HepG2 (cell line): ENCODE data around the gene ROM1. TPM values are rescaled to one million over a fixed set of nuclear protein-coding genes. Genes with fewer than 3 reads are reported as not detected.

Experiments used
- ATAC-seq: fragments of 200-7000 bp; cut with Tn5 transposase; 3 replicates; pipeline ENCODE4 v1.9.1; 2020; ENCODE audit warnings: mild to moderate bottlenecking, moderate library complexity
- BruUV-seq: library from RNA; stranded (reverse); fragments of 400-500 nt; replicated peaks from 2 replicates; lab custom pipeline; 2021; lab: Mats Ljungman, UMichigan
- CTCF ChIA-PET: fragments of 300-600 bp; formaldehyde crosslinking; extraction: SDS; loops from one replicate; lab custom pipeline; 2021; ENCODE audit warnings: low total read pairs, inconsistent platforms, low intra/inter-chr PET ratio; lab: Yijun Ruan, JAX
- POLR2A ChIA-PET: fragments of 350-600 bp; sonication (Branson Sonifier 250); formaldehyde crosslinking; loops from one replicate; lab custom pipeline; 2020; ENCODE audit warnings: antibody characterized with exemption, inconsistent platforms; lab: Yijun Ruan, JAX
- DNase-seq: peaks from one replicate; pipeline ENCODE4 v3.0.0-alpha.2; 2015; ENCODE audit warnings: low spot score
- FAIRE-seq: peaks from 3 replicates; lab custom pipeline; 2011; peaks lifted over from hg19 to GRCh38; lab: Jason Lieb, UNC
- H2AFZ ChIP-seq: one replicate; pipeline ENCODE4 v1.6.1; 2011; ENCODE audit warnings: low read length, inconsistent platforms
- H3K27ac ChIP-seq: fragments of 300-600 bp; 3 replicates; pipeline ENCODE4 v1.8.0; 2011; ENCODE audit warnings: mixed run types, mild to moderate bottlenecking, mixed read lengths, low read length, inconsistent platforms; ENCODE audit not compliant: insufficient read depth; ENCODE audit errors: extremely low read length
- H3K27me3 ChIP-seq, 2 experiments: fragments of 200-600 bp in 1 of 2; 2 replicates in 1 of 2; 3 replicates in 1 of 2; pipeline versions ENCODE4 v1.6.0 to v1.8.0; 2011; ENCODE audit warnings: low read length in 2 of 2, mild to moderate bottlenecking in 2 of 2, moderate library complexity in 2 of 2, inconsistent platforms in 1 of 2; ENCODE audit not compliant: insufficient read depth in 2 of 2, control insufficient read depth in 1 of 2
- H3K36me3 ChIP-seq, 2 experiments: fragments of 200-600 bp in 1 of 2; replicated peaks in 1 of 2; 2 replicates in 1 of 2; 3 replicates in 1 of 2; pipeline versions ENCODE4 v1.5.1 to v1.8.0; 2011; ENCODE audit warnings: low read length in 2 of 2, inconsistent platforms in 1 of 2; ENCODE audit not compliant: insufficient read depth in 2 of 2, control insufficient read depth in 1 of 2
- H3K4me1 ChIP-seq: 2 replicates; pipeline ENCODE4 v1.5.1; 2012; ENCODE audit warnings: low read length, inconsistent platforms; ENCODE audit not compliant: insufficient read depth
- H3K4me2 ChIP-seq: 2 replicates; pipeline ENCODE4 v1.6.0; 2011; ENCODE audit warnings: low read depth, low read length, inconsistent platforms
- H3K4me3 ChIP-seq, 3 experiments: fragments of 200-600 bp in 1 of 3; sonication (generic), shearing (Covaris generic) in 1 of 3; replicated peaks in 1 of 3; 2 replicates each; pipeline ENCODE4 v1.5.1; 2011 to 2016; ENCODE audit warnings: low read length in 3 of 3, inconsistent platforms in 2 of 3, low read depth in 2 of 3, mild to moderate bottlenecking in 2 of 3, control low read depth in 1 of 3, mixed read lengths in 1 of 3; ENCODE audit not compliant: insufficient read depth in 1 of 3
- H3K79me2 ChIP-seq: one replicate; pipeline ENCODE4 v1.6.1; 2011; ENCODE audit warnings: low read length, inconsistent platforms; ENCODE audit not compliant: insufficient read depth
- H3K9ac ChIP-seq: 2 replicates; pipeline ENCODE4 v1.6.0; 2011; ENCODE audit warnings: mild to moderate bottlenecking, low read depth, low read length, inconsistent platforms; ENCODE audit not compliant: insufficient read depth
- H3K9me3 ChIP-seq: 2 replicates; pipeline ENCODE4 v1.5.1; 2012; ENCODE audit warnings: mild to moderate bottlenecking, low read length
- H4K20me1 ChIP-seq: 2 replicates; pipeline ENCODE4 v1.6.0; 2011; ENCODE audit warnings: inconsistent platforms, mild to moderate bottlenecking, low read length, moderate library complexity; ENCODE audit not compliant: insufficient read depth
- HES4 ChIP-seq: sonication (generic); formaldehyde crosslinking; IDR thresholded peaks from 2 replicates; pipeline ENCODE4 v1.9.0; 2021; ENCODE audit warnings: mild to moderate bottlenecking, missing genetic modification reagents, borderline replicate concordance
- HNRNPL ChIP-seq: fragments of 200-400 bp; formaldehyde crosslinking; IDR thresholded peaks from 2 replicates; pipeline ENCODE4 v1.6.1; 2017; ENCODE audit warnings: mild to moderate bottlenecking, low read depth, low read length
- JUN ChIP-seq: sonication (generic); formaldehyde crosslinking; IDR thresholded peaks from 2 replicates; pipeline ENCODE4 v1.4.0; 2020; ENCODE audit warnings: mild to moderate bottlenecking, missing genetic modification reagents
- SETDB1 ChIP-seq: sonication (generic); formaldehyde crosslinking; IDR thresholded peaks from 2 replicates; pipeline ENCODE4 v1.5.1; 2020; ENCODE audit warnings: missing genetic modification reagents, mild to moderate bottlenecking, borderline replicate concordance
- TCF7L2 ChIP-seq: IDR thresholded peaks from 2 replicates; pipeline ENCODE4 v1.6.1; 2011; ENCODE audit warnings: mild to moderate bottlenecking, low read depth, low read length, moderate library complexity
- ZBTB8A ChIP-seq: sonication (generic); formaldehyde crosslinking; IDR thresholded peaks from 2 replicates; pipeline ENCODE4 v1.4.0; 2020; ENCODE audit warnings: mild to moderate bottlenecking, low read depth, missing genetic modification reagents, borderline replicate concordance
- ZNF207 ChIP-seq: fragments of 450-650 bp; IDR thresholded peaks from 2 replicates; pipeline ENCODE4 v1.6.1; 2016; ENCODE audit warnings: antibody characterized with exemption, borderline replicate concordance
- ZNF235 ChIP-seq: sonication (generic); formaldehyde crosslinking; IDR thresholded peaks from 2 replicates; pipeline ENCODE4 v1.8.1; 2023; ENCODE audit warnings: mild to moderate bottlenecking, missing genetic modification reagents, borderline replicate concordance
- ZNF546 ChIP-seq: sonication (generic); formaldehyde crosslinking; conservative IDR thresholded peaks from 2 replicates; pipeline ENCODE4 v1.8.1; 2023; ENCODE audit warnings: mild to moderate bottlenecking, missing genetic modification reagents
- ZNF616 ChIP-seq: sonication (generic); formaldehyde crosslinking; IDR thresholded peaks from 2 replicates; pipeline ENCODE4 v1.5.0; 2020; ENCODE audit warnings: low read depth, mild to moderate bottlenecking, missing genetic modification reagents
- ZNF703 ChIP-seq: sonication (generic); formaldehyde crosslinking; IDR thresholded peaks from 2 replicates; pipeline ENCODE4 v1.5.1; 2020; ENCODE audit warnings: missing genetic modification reagents, mild to moderate bottlenecking, moderate library complexity, borderline replicate concordance
- ZNF746 ChIP-seq: sonication (generic); formaldehyde crosslinking; IDR thresholded peaks from 2 replicates; pipeline ENCODE4 v1.8.0; 2022; ENCODE audit warnings: mild to moderate bottlenecking, missing genetic modification reagents
- WGBS: methylation state at CpG from one replicate; pipeline ENCODE4 v1.1.6; 2017; ENCODE audit warnings: low lambda C conversion rate; 5-methylcytosine and 5-hydroxymethylcytosine counted together
- in situ Hi-C: cut with HindIII; loops from 2 replicates; pipeline ENCODE4 v1.10.0; 2017; ENCODE audit warnings: low pct_unique_long_range_greater_than_20kb; ENCODE audit not compliant: extremely low pct_ligation_motif_present
- intact Hi-C: fragments of 100-400 bp; cut with micrococcal nuclease; formaldehyde crosslinking; loops from one replicate; pipeline ENCODE4 v1.10.0; 2022; ENCODE audit not compliant: unreplicated experiment
- polyA plus RNA-seq, 8 experiments: library from polyadenylated mRNA; depleted of rRNA in 3 of 8; stranded (reverse) in 7 of 8; unstranded in 1 of 8; fragments of >200 nt; fragmentation: Illumina TruSeq in 4 of 8; extraction: Trizol in 4 of 8; gene quantifications; 2 replicates each; pipeline versions ENCODE4 v1.2.1 to v1.2.3, GENCODE V29; 2011 to 2016; ENCODE audit warnings: low read depth in 4 of 8, missing spikeins in 1 of 8, mixed read lengths in 1 of 8; ENCODE audit not compliant: insufficient read depth in 1 of 8
- total RNA-seq, 5 experiments: library from RNA; depleted of rRNA; stranded (reverse); fragments of >200 nt; fragmentation: Illumina TruSeq; extraction: Trizol; gene quantifications; 2 replicates each; pipeline ENCODE4 v1.2.3, GENCODE V29; 2016; ENCODE audit warnings: low read depth in 1 of 5
- TF ChIP-seq, protein P1 (sequence below): sonication (generic); formaldehyde crosslinking; IDR thresholded peaks from 2 replicates; pipeline ENCODE4 v1.4.0; 2020; ENCODE audit warnings: missing genetic modification reagents
- TF ChIP-seq, protein P2 (sequence below): sonication (generic); formaldehyde crosslinking; IDR thresholded peaks from 2 replicates; pipeline ENCODE4 v1.4.0; 2020; ENCODE audit warnings: low read depth, mild to moderate bottlenecking, missing genetic modification reagents
- TF ChIP-seq, protein P3 (sequence below): sonication (generic); formaldehyde crosslinking; conservative IDR thresholded peaks from 2 replicates; pipeline ENCODE4 v1.4.0; 2020; ENCODE audit warnings: missing genetic modification reagents
- TF ChIP-seq, protein P4 (sequence below): sonication (generic); formaldehyde crosslinking; IDR thresholded peaks from 2 replicates; pipeline ENCODE4 v1.5.1; 2020; ENCODE audit warnings: mild to moderate bottlenecking, missing genetic modification reagents, borderline replicate concordance

ROM1 gene
- total and polyA plus RNA-seq, 2 of the 13 experiments (the other 11 are each of a cell fraction or from before 2014, with no cell fraction given) = 1.2 to 2.4 TPM

DNA sequence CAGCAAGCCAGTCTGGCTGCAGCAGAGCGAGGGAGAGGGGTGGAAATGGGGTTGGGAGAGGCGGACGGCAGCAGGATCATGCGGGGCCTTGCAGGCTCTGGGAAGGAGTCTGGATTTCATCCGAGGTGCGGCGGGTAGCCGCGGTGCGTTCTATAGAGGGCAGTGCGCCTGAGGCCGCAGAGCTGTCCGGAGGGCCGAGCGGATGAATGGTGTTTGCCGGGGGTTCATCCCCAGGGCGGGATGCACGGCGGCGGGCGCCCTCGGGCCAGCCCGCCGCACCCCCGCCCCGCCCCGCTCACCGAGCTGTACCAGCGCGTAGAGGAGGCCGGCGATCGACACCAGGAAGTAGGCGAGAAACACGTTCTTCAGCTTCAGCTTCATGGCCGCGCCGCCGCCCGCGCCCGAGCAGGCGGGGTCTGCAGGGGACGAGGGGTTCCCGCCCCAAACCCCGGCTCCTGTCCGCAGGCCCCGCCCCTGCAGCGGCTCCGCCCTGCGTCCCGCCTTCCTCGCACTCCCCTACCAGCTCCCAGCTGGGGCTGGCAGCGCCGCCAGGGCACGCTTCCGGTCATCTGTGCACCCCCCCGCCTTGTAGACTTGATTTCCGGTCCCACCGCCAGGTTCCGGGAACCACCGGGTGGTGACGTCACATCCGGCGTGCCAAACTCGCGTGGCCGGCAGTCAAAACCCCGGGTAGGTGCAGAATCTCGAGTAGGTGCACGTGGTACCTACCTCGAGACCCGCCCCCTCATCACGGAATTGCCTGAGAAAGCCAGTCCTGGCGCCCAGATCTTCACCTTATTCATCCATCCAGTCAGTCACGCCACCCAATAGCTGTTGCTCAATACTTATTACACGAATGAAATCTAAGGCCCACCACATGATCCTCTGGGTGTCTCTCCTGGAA, 8.8 kb downstream of the ROM1 start, which contains the start of gene B3GAT3:
TSS of gene B3GAT3 (minus strand) at position 420 of the 904 bp plus-strand sequence. CDS start at position 381, 39 bp downstream.
- H2AFZ ChIP-seq = no peak within 1 kb of the TSS
- FAIRE-seq (peak; percentile 89), ATAC-seq (peak; percentile 95), DNase-seq (peak; percentile 95)
- H3K27ac ChIP-seq = peak within 1 kb of the TSS; percentile 72
- H3K79me2 ChIP-seq = peaks cover 4% of the 10 kb centered on the region
- H4K20me1 ChIP-seq = no peaks in the 10 kb centered on the region
- peak within 1 kb of the TSS; percentile 74 to 90 (median 81) for H3K4me3 ChIP-seq
- intact Hi-C loops = no loop called here
- peak within 1 kb of the TSS; percentile 93 for H3K4me2 ChIP-seq
- no peaks in the 10 kb centered on the region; a peak in 1 of 5 replicates for H3K27me3 ChIP-seq
- CTCF ChIA-PET = interaction anchor here (1.9 kb wide), 1 partner anchor 9 kb away, joined by 6 read pairs; the partner anchor contains the start of genes EML3 and ROM1
- no TSS peak for BruUV-seq
- POLR2A ChIA-PET = interaction anchor here (0.7 to 4.5 kb wide), 28 partner anchors 10 to 234 kb away, joined by 3 to 80 read pairs (median 6); partner anchors contain the start of genes C11orf98, CSKMT, EEF1G and EML3
- WGBS = 7% methylated on average over 18 of the region's 77 CpGs
- peak within 1 kb of the TSS; percentile 83 for H3K9ac ChIP-seq
- peaks cover 11 to 19% of the 10 kb centered on the region in 2 experiments for H3K36me3 ChIP-seq
- in situ Hi-C loops = no loop called here
- peaks cover 21% of the 10 kb centered on the region for H3K4me1 ChIP-seq
- H3K9me3 ChIP-seq = no peaks in the 10 kb centered on the region
- TF ChIP-seq, protein P1, sequence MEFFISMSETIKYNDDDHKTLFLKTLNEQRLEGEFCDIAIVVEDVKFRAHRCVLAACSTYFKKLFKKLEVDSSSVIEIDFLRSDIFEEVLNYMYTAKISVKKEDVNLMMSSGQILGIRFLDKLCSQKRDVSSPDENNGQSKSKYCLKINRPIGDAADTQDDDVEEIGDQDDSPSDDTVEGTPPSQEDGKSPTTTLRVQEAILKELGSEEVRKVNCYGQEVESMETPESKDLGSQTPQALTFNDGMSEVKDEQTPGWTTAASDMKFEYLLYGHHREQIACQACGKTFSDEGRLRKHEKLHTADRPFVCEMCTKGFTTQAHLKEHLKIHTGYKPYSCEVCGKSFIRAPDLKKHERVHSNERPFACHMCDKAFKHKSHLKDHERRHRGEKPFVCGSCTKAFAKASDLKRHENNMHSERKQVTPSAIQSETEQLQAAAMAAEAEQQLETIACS (CRISPR knock-in tag) = 0 out of 2 replicates have a peak, but pooled peaks have one; percentile 38
- no peak for TF ChIP-seq ZBTB8A (CRISPR knock-in tag)
- no peak for TF ChIP-seq ZNF746
- TF ChIP-seq ZNF616 (CRISPR knock-in tag) = peak; percentile 28; the same call in 1 of the 2 replicates
- no peak; the same call in 1 of the 2 replicates for TF ChIP-seq HES4 (CRISPR knock-in tag)
- TF ChIP-seq, protein P2, sequence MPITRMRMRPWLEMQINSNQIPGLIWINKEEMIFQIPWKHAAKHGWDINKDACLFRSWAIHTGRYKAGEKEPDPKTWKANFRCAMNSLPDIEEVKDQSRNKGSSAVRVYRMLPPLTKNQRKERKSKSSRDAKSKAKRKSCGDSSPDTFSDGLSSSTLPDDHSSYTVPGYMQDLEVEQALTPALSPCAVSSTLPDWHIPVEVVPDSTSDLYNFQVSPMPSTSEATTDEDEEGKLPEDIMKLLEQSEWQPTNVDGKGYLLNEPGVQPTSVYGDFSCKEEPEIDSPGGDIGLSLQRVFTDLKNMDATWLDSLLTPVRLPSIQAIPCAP = no peak
- TF ChIP-seq, protein P3, sequence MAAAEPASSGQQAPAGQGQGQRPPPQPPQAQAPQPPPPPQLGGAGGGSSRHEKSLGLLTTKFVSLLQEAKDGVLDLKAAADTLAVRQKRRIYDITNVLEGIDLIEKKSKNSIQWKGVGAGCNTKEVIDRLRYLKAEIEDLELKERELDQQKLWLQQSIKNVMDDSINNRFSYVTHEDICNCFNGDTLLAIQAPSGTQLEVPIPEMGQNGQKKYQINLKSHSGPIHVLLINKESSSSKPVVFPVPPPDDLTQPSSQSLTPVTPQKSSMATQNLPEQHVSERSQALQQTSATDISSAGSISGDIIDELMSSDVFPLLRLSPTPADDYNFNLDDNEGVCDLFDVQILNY = peak; percentile 79
- no peak for TF ChIP-seq SETDB1 (CRISPR knock-in tag)
- TF ChIP-seq ZNF235 = no peak
- TF ChIP-seq ZNF703 = no peak
- TF ChIP-seq, protein P4, sequence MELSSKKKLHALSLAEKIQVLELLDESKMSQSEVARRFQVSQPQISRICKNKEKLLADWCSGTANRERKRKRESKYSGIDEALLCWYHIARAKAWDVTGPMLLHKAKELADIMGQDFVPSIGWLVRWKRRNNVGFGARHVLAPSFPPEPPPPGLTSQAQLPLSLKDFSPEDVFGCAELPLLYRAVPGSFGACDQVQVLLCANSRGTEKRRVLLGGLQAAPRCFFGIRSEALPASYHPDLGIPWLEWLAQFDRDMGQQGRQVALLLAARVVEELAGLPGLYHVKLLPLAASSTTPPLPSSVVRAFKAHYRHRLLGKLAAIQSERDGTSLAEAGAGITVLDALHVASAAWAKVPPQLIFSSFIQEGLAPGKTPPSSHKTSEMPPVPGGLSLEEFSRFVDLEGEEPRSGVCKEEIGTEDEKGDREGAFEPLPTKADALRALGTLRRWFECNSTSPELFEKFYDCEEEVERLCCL (CRISPR knock-in tag) = no peak
- no peak for TF ChIP-seq JUN (CRISPR knock-in tag)
- TF ChIP-seq ZNF546 (CRISPR knock-in tag) = 0 out of 2 replicates have a peak, but pooled peaks have one; percentile 39
- TF ChIP-seq TCF7L2 = no peak
- TF ChIP-seq ZNF207 = no peak
- TF ChIP-seq HNRNPL = peak; percentile 86; the same call in 1 of the 2 replicates
